ENCODE measurements around the gene RNF144A.

RNF144A gene

DNA sequence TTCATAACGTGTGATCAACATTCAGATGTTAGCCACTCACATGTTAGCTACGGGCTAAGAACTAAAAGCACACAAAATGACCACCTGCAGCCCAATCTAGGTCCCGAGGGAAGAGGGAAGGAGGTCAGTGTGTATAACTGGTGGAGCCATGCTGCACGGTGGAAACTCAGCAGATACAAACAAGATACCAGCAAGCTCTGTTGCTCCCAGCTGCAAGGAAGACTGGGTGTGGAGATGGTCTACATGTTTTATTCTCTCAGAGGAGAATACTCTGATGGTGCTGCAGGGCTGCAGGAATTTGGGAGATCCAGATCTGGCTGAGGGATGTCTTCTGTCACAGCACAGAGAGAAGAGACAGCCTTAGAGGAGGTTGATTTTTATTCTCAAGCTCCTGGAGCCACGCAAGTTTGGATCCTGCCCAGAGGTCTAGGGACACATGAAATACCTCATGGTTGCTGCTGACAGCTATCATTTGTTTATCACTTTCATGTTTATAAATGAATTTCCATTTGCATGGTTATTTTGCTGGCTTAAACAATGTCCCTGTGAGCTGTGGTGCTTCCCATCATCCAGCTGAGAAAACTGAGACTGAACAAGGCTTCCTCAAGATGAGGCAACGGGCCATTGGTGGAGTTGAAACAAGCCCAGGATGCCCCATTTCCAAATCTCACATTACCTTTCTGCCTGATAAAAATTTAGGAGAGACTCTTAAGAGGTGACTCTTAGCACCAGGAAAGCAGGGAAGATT, 30.9 kb downstream of the RNF144A start:
- no peak for DNase-seq (ENCODE audit: low read depth in 3 of 3)

DNA sequence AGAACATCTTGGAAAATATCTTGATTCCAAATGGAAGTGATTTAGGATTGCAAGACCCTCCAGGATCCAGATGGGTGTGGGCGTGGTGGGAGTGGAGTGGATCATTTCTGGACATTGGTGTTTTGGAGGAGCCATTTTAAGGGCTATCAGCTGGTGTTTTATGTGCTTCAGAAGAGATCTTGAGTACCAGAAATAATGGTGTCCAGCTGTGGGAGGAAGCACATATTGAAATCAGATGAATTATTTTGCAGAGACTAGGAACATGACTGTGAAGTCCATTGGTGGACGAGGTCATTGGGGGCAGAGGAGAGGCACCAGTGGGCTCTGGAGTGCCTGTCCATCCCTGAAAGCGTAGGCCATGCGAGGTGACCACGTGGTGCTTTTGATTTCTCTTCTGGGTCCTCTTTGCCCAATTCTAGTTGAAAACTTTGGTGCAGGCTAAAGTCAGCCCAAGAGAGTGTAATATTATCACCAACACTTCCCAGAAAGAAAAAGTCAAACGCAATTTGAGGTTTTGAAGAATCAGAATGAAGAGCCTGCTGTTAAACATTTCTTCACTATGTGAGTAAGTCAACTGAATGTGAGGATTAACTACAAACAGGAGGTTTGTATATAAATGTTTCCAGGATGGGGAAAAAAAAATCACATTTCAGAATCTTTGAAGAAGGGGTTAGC, 31.6 kb downstream of the RNF144A start:
- no peak for DNase-seq (ENCODE audit: low read depth in 3 of 3)

DNA sequence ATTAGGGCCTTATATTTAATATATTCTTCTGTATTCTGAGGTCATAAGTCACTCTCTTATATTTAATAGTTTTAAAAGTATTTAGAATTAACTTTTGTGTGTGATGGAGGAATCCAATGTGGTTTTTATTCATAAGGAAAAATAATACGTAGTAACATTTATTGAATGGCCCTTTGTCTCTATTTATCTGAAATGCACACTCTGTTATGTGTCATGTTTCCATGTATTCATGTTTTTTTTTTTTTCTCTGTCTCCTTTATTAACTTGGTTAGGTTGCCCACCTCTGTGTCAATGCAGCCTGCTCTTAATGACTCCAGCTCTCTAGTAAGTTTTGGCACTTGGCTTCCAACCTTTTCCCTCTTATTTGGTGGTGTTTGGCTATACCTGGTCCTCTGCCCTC, 33.8 kb downstream of the RNF144A start:
- DNase-seq (ENCODE audit: low read depth in 3 of 3), result no peak

DNA sequence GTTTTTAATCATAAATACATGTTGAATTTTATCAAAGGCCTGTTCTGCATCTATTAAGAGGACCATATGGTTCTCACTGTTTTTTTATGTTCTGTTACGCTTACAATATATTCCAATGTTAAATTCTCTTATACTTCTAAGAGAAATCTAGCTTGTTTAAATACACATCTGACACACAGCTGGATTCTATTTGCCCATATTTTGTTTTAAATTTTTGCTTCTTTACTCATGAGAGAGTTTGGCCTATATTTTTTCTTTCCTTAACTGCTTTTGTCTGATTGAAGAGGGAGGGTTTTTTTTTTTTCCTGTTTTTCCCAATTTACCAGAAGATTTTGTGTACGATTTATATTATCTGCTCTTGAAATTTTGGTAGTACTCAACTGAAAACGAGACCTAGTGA, 34.9 kb downstream of the RNF144A start:
- DNase-seq (ENCODE audit: low read depth in 3 of 3), result no peak

DNA sequence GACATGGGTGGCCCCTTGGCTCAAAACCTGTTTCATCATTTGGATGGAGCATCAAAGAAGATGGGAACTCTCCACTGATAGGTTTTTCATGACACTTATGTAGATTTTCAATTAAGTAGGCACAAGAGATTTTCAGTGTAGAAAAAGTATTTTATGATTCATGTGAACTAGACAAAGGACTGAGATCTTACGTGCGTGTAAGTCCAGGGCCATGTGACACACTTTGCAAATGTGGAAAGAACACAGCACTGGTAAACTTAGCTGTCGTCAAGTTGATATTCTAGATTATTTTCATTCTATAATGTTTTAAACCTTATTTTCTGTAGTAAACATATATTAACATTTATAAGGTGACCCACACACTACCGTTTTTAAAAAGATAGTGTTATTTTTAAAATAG, 37.4 kb downstream of the RNF144A start:
- no peak for DNase-seq (ENCODE audit: low read depth in 3 of 3)

DNA sequence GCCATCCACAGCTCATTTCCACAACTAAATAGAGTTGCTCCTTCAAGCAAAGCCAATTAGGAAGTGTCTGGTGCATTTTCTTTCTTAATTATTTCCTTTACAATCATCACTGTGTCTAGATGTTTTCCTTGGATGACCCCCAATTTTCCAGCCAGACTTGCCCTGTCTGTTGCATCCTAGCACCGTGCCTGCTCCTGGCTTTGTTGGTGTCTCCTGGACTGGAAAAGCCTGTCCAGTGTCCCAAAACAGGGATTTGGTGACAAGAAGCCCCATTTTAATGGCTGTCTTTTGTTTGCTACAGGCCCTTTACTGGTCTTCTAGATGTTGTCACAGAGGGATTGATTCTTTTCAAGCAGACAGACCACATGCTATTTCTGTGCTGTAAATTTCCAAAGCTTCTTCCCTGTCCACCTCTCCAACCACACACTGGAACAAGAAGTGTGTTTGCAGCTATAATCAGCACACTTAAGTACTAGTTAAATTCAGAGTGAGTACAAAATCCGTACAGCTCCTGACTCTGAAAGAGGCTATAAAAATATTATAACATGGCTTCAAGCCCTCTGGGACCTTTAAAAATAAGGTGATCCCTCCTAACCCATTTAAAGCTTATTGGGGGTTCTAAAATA, 38.4 kb downstream of the RNF144A start:
- no peak for DNase-seq (ENCODE audit: low read depth in 3 of 3)

DNA sequence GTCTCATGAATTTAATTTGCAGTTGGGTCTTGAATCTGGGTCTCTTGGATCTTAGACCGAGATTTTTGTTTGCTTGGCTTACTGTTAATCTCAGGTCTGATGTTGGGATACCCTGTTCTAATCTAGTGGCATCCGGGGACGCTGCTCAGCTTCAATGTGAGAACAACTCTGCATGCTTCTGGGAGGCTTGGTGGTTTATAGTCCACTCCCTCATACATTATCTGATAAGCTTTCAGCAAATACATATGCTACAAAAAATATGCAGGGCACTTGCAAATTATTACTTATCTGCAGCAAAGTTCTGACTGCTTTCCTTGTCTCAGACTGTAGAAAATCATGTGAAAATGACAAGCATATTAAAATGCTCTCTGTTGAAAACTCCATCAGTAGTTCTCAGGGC, 39.4 kb downstream of the RNF144A start:
- DNase-seq (ENCODE audit: low read depth in 3 of 3), result no peak

DNA sequence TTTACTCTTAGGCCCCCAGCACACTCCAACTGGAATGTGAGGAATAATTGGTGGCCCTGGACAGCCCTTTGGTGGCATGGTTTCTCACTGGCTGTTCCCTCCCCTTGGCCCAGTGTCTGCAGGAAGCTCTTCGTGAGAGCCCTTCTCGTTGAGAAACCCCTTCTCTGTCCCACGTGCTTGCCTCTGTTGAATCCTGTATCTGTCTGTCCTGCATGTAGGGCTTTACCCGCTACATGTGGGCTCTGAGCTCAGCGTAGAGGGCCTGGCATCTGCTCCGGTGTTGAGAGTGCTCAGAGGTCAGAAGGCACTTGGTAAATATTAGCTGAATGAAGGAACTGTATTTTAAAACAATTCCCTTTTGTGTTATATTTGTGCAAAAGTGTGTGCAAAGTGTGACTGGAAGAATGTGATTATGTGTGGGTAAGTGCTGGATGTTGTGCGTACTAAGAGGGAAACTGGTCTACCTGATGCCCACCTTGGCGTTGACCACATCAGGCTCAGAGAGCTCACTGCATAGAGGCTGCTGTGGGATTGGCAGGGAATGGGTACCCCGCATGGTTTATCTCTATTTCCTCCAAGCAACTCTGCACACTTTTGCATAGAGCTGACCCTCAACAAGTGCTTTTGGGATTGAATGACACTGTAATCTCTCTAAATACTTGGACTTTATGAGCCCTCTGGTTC, 40.0 kb downstream of the RNF144A start:
- DNase-seq (ENCODE audit: low read depth in 3 of 3), result no peak

DNA sequence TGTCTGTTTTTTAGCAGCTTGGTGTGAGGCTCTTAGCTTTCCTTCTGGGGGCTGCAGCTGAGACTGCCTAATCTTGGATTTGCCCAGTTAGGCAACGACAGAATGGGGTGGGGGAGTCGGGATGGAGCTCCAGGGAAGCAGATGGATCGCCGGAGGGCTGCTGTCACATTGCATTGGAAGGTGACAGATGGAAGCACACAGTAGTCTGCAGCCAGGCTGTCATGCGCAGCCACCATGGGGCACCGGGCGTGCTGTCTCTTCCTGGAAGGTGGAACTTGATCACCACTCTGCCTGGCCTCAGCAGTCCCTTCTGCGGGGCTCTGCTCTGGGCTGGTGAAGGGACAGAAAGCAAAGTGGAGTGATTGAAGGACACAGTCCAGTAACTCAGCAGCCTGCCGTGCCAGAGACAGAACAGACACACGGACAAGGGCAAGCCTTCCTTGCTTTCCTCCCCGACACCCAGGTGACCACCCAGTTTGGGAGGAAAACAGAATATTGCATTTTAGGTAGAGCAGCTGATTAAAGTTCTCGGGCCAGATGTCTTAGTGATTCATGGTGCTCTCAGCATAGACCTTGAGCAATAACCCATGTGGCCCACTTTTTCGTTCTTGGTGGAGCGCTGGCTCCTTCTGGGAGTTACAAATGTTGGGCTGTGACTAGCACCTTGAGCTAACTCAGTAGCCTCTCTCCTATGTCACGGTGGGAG, 40.9 kb downstream of the RNF144A start:
- no peak for DNase-seq (ENCODE audit: low read depth in 3 of 3)

DNA sequence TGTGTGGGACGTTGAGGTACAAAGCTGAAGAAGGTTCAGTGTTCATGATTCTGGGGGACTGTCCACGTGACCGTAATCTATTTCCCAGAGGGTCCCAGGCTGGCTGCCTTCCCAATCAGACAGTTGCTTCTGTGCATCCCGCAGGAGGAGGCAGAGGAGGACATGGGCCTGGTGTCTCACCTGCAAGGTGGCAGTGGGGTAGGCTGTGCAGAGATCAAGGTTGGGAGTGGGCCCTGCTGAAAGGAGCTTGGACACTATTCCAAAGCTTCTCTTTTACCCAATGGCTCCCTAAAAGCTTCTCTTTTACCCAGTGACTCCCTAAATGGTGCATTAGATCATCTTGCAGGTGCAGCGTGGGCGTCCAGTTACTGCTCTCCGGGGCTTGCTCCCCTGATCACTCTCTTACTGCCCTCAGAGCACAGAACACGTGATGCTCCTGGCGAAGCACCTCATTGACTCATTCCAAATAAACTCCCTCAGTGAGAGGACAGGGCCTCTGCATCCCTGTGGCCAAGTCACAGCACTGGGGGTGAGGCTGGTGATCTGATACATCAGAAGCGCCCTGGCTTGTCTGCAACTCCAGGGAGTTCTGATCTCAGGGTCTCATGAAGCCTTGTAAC, 41.5 kb downstream of the RNF144A start:
- no peak for DNase-seq (ENCODE audit: low read depth in 3 of 3)

DNA sequence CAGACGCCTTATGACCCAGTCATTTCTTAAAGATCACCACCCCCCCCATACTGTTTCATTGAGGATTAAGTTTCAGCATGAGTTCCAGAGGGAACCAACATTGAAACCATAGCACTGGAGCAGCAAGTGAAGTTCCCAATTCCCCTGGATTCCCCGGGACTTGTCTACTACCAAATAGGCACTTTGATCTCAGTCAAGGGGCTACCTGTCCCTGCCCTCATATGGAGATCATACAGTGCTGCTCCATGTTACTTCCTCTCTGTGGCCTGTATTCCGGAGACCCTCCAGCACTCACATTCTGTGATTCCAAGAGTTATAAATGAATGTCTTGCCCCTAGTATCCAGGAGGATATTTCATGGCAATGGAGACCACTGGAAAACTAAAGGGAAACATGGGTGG, 42.5 kb downstream of the RNF144A start:
- DNase-seq (ENCODE audit: low read depth in 3 of 3), result no peak

DNA sequence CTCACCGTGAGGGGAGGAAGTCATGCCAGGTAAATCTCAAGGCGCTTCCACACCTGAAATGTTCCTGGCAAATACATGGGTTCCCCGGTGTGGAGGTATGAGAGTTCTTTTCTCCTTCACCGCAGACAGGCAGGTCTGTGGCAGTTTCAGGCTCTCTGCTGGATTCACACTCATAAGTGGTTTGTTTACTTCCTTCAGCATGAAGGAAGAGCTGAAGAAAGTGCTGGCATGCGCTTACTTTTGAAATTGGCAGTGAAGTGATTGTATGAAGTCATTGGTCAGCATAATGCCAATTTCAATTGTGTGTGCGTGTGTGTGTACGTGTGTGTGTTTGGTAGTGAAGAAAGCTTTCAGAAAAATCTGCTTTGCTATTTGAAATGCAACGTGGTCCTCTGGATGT, 43.4 kb downstream of the RNF144A start:
- DNase-seq (ENCODE audit: low read depth in 3 of 3), result no peak

DNA sequence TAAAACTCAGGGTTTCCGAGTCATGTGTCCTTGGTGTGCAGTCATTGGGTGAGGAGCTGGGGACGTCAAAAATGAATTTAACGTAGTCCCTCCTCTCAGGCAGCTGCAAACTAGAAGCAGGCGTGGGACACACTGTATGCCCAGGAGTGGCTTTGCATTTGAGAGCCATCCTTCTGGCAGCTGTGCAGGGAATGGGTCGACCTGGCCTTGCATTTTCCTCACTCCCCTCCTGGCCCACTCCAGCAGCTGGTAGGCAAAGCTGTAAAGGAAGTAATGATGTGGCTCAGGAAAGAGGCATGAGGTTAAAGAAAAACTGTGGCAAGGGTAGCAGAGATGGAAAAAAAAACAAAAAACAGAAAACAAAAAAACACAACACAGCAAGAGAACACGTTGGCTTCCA, 46.5 kb downstream of the RNF144A start:
- DNase-seq (ENCODE audit: low read depth in 3 of 3), result no peak

DNA sequence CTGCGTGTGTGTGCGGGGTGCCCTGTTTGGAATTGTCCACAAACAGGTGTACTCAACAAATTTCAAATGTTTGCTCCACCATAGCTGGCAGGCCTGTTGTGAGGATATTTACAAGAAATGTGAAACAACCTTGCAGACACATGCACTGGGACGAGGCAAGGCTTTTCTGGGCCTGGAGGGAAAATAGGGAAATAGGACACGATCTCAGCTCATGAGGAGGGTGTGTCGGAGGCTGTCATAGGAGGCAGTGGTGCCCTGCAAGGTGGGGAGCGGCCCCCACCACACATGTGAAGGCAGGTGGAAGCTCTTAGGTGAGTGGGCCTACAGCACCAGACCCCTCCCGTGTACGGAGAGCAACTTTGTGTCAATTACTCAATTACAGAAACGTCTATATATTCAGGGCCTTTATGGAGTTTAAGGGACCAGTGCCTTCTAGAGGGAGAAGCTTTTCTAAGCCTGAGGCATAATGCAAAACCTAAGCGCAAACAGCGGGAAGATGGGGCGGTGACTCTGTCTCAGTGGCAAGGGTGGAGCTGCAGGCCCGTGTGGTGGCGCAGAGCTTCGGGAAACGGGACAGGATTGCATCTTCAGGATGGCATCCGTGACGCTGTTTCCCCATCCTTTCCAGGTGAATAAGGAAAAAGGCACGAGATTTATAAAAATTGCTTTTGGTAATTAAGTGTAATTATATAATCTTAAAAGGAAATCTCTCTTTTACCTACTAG, 48.0 kb downstream of the RNF144A start:
- no peak for DNase-seq (ENCODE audit: low read depth in 3 of 3)

DNA sequence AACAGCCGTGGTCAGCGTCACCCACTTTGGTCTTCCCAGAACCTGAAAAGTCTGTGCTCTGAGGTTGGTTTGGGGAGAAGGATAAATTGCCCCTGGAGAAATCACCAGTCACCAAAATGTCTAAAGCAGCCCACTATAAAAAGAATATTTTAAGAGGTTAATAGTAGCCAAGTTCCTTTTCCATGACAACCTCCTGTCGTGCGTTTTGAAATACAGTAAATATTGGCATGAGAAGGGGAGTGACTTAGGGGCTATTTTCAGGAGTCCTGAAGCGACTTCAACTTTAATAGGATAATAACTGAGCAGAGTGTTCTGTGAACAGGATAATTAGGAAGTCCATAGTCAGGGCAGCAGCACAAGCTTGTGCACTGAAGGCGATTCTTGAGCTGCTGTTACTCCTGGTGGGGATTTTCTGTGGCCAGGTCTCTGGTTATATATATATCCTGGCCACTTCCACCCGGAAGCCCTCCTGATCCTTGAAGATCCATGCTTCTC, 49.3 kb downstream of the RNF144A start:
- DNase-seq (ENCODE audit: low read depth in 3 of 3), result no peak

DNA sequence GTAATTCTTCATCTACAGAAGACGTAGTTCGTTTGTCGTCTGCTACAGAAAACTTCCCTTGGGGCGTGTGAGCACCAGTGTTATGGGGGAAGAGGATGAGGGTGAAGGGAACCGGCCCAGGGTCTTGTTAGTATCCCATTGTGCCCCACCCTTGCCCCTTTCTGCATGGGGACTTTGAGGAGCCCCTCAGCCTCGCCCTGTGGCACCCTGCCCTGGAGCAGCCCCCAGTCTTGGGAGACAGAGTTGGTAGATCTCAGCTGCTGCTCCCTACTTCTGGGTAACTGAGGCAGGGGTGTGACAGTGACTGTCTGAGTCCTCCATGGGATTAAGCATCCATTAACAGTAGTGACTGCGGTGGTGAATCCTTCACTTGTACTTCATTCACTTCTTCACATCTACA, 50.1 kb downstream of the RNF144A start:
- DNase-seq (ENCODE audit: low read depth in 3 of 3), result no peak

DNA sequence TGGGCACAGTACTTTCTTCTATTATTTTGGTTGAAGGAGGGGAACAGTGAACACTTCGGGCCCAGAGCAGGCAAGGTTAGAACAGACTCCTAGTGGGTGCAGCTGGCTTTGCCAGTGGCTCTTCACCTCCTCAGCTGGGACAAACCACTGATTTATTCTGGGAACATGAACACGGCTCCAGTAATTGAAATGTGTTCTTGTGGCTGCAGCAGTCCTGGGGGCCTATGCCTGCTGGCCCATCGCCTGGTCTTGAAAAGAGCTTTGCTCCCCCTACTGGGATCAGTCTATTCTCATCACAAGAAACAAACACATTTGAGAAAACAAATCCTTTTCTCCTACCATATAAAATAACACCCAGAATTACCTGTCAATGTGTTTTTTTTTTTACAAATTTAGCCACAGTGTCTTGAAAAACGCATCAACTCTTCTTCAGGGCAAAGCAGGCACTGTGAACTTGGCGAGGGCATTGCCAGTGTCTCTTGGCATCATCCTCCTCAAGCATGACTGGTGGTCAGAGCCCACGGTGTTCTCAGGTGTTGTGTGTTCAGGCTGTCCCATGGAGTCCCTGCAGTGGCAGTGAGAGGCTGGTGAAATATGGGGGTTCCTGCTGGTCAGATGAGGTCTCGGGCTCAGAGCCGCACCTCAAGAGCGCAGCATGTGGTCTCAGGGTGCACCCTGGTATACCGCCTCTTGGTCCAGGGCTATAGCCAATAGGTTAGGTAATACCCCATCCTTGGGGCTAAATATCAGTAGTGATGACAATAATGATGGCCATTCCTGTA, 51.3 kb downstream of the RNF144A start:
- DNase-seq (ENCODE audit: low read depth in 3 of 3), result no peak

DNA sequence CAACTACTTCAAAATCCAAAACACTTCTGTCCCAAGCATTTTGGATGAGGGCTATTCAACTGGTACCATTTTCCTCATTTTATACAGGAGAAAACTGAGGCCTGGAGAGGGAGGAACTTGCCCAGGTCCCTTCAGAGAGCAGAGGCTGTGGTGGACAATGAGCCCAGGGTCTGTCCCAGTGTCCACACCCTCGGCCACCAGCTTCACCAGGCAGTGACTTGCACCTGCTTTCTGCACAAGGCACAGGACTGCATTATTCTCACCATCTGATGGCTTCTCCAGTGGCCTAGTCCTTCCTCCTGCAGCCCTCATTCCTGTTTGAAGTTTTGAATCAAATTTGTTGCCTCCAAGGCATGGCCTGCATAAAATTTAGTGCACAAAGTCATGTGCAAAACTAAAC, 53.3 kb downstream of the RNF144A start:
- DNase-seq (ENCODE audit: low read depth in 3 of 3), result no peak

DNA sequence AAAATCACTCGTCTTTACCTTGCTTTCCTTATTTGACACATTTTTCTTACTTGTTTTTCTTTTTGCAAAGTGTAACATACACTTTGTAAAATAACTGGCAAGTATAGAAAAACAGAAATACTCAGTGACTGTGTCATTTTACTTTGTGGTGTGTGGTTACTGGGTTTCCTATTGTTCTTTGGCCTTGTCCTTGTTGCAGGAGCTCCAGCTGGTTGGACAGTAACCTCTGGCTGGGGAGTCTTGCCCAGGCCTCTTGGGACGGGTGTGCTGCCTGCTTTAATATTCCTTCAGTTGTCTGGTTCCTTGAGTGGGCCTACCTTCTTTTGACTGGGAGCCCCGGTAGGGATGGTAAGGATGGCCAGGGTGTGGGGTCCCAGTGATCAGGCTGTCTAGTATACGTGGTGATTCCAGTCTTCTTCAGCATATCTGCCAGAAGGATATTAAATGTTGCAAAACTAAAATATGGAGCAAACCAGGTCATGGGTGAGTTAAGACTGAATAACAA, 53.8 kb downstream of the RNF144A start:
- DNase-seq (ENCODE audit: low read depth in 3 of 3), result no peak

DNA sequence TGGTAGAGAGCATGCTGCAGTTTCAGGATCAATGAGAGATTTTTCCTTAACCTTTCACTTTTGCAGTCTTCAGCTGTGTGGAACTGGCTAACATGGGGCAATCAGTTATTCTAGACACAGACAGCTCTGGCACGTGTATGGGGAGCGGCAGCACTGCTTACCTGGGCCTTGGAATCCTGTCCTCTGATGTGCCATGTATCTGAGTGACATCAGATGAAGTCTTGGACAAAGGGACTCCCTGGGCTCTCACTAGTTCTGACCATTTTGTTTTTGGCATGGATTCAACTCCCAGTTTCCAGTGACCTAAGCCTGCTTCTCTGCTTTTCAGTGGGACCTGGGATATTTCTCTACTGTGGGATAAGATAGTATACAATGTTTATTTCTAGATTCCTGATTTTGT, 54.3 kb downstream of the RNF144A start:
- no peak for DNase-seq (ENCODE audit: low read depth in 3 of 3)
